GM18507 (cell line): ENCODE results near the gene CDKAL1.
"Not testable (repeated sequence)": the region's sequence is repeated elsewhere in the genome, so short reads cannot be mapped to it uniquely, and the experiment has no call there.

ENCODE experiments used
- DNase-seq: peaks from one replicate; pipeline ENCODE4 v3.0.0; 2011; ENCODE audit warnings: low read depth; ENCODE audit not compliant: insufficient read length; ENCODE audit errors: extremely low spot score
- FAIRE-seq: peaks from 2 replicates; lab custom pipeline; 2011; peaks lifted over from hg19 to GRCh38; lab: Jason Lieb, UNC

Gene CDKAL1

DNA sequence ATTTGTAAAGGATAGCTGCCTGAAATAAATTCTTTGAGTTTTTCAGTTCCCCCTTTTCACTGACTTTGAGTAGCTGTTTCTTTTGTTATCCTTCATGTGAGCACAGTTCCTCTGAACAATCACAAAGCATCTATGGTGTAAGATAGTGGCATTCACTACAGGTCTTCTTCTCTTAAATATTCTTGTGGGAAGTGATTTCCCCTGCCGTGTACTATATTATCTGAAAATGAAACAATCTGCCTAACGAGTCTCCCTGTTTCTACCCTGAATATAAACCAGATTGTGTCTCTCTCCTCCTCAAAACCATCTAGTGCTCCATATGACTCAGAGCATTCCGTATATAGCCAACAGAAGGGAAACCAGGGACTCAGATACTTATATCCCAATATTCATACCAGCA lies 679.2 kb downstream of the CDKAL1 start:
- FAIRE-seq (peak; percentile 80), DNase-seq (no peak)

DNA sequence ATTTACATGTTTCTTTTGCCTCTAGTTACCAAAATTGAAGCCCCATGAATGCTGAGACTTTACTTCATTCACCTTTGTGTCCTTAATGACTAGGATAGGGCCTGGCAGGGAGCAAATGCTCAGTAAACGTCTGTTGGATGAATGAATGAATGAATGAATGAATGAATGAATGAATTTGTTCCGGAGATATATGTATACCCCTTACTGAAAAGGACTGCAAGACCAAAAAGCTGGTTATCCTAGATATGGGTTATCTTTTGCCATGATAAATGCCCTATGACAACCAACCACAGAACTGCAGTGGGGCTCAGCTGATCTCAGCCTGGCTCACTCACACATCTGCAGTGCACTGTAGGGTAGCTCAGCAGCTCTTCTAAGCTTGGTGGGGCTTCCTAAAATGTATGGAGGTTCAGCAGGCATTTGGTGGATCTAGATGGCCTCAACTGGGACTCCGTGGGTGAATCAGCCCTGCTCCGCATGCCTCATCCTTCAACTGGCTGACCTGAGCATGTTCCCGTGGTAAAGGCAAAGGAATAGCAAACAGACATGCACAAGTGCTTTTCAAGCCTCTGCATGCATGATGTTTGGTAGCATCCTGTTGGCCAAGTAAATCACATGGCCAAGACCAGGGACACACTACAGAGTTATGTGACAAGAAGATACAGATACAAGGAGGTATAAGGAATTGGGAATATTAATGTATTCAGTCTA lies 680.6 kb downstream of the CDKAL1 start:
- FAIRE-seq (no peak), DNase-seq (no peak)

DNA sequence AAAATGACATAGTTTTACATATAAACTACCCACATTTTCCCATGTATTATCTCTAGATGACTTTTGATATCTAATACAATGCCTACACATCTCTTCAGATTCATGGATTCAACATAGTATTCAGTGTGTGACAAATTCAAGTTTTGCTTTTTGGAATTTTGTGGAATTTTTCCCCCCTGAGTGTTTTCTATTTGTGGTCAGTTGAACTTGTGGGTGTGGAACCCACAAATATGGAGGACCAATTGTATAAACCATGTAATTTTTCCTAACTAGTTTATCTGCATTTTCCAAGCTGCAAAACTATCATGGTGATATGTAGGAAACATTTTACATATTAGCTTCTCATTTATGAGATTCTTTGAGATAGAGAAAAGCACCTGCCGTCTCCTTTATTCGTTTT lies 685.0 kb downstream of the CDKAL1 start:
- FAIRE-seq, result no peak
- no peak for DNase-seq

DNA sequence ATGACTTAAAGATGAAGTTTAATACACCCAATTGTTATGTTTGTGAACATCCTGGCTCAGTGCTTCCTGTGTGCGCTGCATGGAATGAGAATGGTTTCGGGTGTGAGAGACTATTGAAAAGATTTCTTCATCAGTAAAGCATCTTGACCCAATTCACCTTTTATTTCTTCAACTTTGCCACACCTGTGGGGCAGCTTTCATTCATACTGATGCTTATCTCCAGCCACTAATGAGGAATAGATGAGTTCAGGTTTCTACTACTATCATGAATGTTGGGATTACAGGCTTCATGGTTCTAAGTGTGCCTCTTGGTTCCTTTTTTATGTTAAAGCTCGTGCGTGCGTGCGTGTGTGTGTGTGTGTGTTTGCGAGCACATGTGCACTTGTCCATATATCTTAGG lies 685.6 kb downstream of the CDKAL1 start:
- DNase-seq, result no peak
- FAIRE-seq, result no peak

DNA sequence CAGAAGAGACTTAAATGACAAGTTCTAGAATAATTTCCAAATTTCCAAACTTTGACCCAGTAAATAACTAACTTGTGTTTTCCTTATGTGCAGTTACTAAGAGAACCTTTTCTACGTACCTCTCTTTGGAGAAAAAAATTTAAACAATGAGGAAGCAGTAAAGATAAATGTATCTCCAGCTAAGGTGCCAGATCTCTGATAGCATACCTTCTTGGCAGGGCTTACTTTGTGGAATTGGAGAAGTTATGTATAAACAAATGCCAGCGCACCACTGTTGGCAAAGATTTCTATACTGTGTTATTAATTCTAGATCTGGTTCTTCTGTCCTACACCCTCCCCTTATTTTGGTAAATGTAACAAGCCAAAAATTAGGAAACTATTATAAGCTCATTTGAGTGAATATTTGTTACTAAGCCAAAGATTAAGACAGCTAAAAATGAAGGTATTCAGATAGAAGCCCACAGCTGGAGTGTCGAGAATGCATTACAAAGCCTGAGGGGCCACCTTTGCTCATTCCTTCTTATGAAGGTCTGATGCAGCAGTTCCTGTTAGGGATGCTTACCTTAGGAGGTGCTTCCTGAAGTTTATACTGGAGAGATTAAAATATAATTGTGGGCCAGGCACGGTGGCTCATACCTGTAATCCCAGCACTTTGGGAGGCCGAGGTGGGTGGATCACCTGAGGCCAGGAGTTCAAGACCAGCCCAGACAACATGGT lies 686.2 kb downstream of the CDKAL1 start:
- FAIRE-seq, result no peak
- DNase-seq, result no peak

DNA sequence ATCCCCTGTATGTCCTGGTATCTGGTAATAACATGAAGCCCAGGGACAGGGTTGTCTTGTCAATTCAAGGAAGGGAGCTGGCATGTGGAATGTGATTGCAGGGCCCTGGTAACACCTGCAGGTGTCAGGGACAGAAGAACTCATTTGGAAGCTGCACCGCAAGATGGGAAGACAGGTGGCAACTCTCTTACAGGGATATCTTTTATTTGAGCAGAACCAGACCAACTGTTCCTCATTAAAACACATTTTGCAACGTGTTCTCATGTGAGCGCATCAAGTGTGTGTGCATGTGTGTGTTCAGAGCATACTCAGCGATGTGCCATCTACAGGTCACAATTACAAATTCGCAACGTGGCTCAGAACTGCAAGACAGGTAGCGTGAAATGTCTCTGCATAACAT lies 688.4 kb downstream of the CDKAL1 start:
- no peak for FAIRE-seq
- DNase-seq, result no peak

DNA sequence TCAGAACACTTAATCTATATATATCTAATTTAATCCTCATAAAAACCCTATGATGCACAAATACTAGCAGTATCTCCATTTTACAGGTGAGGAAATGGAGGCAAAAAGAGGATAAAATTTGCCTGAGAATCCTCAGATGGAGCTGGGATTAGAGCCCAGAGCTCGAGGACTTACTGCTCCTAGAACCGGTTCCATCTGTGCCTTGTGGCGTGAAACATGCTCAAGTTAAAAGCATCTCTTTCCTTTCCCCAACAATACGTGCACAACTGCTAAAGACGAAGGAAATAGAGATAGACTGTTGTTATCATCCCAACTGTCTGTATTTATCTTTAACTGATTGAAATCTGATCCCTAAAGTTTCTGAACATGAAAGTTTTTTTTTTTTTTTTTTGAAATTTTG lies 691.7 kb downstream of the CDKAL1 start:
- FAIRE-seq, result no peak

DNA sequence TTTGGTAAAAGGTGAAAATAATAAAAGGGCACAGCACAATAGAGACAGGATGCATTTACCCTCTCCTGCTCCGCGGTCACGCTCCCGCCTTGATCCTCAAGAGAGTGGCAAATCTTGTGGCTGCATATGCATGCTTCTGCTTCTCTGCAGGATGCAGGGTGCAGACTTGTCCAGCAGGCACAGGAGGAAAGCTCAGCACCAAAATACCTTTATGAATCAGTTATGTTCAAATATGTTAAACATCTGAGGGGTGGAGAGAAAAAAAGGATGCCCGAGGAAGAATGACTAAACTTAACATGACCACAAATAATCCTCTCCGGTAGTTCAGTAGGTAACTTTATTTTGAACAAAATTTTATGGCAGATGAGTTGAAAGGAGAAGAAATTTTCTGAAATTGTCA lies 693.2 kb downstream of the CDKAL1 start:
- FAIRE-seq (no peak), DNase-seq (no peak)

More for the DNA sequence above, 691.7 kb downstream of the CDKAL1 start:
- no peak for DNase-seq

DNA sequence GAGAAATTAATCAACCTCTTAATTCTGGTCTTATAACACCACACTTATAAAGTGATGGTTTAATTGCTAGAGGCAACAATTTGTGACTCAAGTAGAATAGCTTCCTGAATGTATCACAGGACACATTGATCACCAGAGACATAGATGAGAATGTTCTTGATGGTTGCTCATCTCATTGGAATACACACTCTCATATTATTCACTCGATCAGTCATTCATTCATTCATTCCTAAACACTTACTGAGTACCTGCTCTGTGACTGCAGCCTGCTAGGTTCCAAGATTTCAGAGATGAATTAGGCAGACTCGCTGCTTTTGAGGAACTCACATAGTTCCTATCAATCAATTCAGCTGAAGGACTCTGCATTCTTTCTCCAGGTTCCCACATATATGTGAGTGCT lies 694.2 kb downstream of the CDKAL1 start:
- FAIRE-seq, result no peak

DNA sequence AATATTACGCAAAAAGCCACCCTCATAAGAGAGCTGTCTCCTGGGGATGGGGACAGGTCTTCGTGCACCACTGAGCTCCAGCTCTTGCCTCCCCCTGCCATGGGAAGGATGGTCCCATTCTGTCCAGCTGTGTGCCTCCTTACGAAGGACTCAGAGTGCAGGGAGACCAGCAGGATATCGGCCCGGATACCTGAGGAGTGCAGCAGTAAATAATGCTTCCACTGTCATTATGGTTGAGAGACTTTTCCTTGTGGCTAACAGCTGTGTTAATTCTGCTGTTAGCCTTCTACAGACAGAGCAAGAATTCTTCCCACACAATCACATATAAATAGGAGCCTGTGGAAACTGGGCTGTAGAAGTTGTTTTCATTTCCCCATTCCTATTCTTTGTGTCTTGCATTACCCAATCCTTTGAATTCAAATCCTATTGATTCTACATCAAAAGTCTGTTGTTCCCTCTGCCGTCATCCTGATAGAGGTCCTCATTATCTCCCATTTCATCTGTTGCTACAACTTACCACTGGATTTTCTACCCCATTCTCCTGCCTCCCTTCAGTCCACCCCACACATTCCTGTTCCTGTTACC lies 694.7 kb downstream of the CDKAL1 start:
- no peak for DNase-seq
- FAIRE-seq, result no peak

More for the DNA sequence above, 694.2 kb downstream of the CDKAL1 start:
- DNase-seq, result no peak

DNA sequence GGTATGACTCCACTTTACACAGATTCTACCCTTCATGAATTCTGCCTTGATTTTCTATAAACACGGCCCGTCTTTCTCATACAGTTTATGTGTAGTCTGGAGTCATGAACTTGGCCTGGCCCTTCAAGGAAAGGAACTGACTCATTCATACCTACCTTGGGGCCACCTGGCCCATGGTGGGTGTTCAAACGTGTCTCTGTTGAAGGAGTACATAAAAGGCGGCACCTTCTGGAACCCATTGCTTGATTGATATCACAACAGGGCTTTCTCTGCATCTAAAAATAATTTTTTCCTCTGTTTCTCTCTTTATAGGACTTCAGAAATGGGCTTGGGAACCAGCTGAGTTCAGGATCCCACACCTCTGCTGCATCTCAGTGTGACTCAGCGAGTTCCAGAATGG lies 696.3 kb downstream of the CDKAL1 start:
- no peak for DNase-seq
- FAIRE-seq, result no peak

DNA sequence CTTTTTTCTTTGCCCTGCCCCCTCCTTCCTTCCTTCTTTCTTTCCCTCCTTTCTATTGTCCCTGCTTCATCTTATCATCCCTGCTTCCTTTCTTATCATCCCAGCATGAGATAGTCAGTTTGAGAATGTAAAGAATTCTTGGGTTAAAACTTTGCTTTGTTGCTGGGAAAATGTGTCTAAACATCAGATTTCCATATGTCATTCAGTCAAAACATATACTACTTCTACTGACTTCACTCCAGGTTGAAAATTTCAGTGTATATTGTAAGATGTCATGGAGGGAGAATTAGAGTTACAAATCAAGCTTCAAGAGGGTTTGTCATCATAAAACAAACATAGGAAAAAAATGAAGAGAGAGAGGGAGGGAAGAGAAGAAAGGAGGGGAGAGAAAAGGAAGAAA lies 700.9 kb downstream of the CDKAL1 start:
- DNase-seq, result no peak
- FAIRE-seq, result no peak

DNA sequence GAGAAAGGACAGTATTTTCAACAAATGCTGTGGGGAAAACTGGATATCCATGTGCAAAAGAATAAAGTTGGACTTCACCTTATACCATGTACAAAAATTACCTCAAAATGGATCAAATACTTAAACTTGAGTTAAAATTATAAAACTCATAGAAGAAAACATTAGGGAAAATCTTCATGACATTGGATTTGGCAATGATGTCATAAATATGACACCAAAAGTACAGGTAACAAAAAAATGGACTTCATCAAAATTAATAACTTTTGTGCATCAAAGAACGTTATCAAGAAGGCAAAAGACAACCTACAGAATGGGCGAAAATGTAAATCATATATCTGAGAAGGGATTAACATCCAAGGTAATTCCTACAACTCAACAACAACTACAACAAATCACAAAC lies 704.0 kb downstream of the CDKAL1 start:
- FAIRE-seq, result no peak
- DNase-seq, result no peak

DNA sequence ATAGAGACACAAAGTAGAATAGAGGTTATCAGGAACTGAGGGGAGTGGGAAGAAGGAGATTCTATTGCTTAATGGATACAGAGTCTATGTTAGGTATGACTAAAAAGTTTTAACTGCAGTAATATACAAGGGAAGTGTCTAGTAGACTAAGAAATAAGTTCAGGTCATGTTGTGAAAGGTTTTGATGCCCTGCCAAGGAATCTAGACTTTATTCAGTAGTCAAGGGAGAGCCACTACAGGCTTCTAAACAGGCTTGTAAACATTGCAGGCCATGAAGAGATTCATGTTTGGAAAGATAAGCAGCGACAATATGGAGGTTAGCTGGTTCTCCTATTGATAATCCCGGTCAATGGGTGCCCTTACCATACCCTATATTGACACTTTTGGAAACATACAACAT lies 706.5 kb downstream of the CDKAL1 start:
- no peak for FAIRE-seq
- DNase-seq, result no peak

DNA sequence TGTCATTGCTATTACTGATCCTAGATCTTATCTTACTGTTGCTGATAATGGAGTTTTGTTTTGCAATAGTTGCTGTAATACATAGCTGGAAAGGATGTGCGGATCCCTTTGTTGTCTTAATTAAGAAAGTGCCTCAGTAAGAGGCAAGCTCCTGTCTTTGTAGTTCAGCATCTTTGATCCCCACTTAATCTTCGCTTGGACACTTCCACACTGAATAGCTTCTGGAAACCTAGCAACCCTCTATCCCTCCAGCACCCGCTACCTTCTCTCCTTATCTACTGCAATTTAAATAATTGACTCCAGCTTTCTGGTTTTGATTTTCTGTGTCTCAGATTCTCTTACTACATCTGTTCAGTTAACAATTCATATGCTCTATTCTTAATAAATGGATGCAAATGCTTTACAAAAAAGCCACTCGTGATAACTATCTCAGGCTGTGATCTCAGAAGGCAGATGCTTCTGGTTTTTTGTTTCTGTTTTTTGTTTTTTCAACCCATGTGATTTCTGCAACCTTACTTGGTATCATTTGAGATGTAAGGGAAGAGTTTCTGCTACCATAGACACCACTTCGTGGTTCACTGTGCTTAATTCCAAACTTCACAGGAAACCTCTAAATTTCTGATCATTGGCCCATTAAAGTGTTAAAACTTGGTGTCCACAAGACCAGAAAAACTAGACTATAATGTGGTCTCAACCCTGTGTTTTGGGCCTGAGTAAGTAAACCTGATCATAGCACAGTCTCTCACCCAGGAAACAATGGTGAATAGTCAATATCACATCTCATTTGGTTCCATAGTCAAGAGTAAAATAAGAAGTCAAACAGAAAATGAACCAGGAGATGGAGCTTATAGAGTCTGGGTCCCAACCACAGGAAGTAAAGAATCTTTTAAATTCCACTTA lies 707.2 kb downstream of the CDKAL1 start:
- no peak for DNase-seq
- no peak for FAIRE-seq

DNA sequence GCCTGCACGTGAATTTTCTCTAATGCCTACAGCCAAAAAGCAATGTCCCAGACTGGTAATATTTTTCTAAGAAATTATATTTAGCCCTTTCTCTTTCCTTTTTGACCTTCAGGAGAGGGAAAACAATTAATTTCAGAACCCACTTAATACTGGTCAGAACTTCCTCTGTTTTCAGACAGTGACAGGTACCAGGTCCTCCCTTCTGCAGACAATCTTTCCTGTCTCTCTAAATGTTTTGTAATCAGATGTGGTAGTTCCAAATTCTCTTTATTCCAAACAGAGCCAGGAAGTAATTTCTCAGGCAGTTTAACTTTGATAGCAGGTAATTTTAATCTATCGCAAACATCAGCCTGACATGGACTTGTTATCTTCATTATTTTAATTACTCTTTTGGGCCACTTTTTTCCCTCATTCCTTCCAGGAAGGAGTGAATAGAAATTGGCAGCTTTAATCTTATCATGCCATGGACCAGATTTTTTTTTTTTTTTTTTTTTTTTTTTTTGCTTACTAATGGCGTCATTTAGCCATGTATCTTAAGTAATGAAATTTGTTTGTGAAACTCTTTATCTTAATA lies 710.7 kb downstream of the CDKAL1 start:
- FAIRE-seq (no peak), DNase-seq (no peak)

DNA sequence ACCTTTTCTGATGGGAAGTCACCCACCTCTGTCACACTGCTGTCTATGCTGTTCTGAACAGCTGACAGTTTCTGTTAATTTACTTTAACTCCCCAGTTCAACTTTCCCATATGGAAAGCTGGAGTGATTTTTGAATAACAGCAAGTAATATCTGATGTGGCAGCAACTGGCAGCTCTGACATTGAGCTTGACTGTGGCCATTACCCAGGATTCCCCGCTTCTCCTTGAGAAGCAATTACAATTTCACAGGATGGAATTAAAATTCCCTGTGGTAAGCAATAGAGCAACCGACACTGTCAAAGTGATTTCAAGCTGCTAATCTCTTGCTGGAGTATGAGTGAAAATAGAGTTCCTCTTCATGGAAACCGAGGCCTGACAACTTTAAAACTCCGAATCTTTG lies 711.2 kb downstream of the CDKAL1 start:
- DNase-seq (no peak), FAIRE-seq (no peak)

DNA sequence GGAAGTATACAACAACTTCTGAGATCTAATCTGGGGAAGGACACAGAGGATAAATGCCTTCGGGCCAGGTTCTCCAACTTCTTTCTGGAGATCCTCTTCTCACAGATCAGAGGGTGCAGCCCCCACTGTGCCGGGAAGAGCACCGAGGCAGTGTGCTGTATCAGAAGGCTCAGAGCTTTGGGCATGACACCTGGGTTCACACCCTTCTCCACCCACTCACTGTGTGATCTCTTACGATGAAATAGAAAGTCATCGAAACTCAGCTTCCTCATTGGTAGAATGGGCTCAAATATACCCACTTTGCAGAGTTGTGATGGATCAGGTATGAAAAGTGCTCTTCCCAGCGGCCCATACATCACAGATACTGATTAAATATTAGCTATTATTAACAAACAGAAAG lies 711.8 kb downstream of the CDKAL1 start:
- DNase-seq (no peak), FAIRE-seq (peak; percentile 50)

DNA sequence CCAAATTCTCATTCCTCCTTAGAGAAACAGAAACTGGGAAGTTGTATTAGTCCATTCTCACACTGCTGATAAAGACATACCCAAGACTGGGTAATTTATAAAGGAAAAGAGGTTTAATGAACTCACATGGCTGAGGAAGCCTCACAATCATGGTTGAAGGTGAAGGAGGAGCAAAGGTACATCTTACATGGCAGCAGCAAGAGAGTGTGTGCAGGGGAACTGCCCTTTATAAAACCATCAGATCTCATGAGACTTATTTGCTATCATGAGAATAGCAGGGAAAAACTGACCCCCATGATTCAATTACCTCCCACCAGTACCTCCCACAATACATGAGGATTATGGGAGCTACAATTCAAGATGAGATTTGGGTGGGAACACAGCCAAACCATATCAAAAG lies 720.2 kb downstream of the CDKAL1 start:
- peak; percentile 9 for FAIRE-seq
- not testable (repeated sequence) for DNase-seq

DNA sequence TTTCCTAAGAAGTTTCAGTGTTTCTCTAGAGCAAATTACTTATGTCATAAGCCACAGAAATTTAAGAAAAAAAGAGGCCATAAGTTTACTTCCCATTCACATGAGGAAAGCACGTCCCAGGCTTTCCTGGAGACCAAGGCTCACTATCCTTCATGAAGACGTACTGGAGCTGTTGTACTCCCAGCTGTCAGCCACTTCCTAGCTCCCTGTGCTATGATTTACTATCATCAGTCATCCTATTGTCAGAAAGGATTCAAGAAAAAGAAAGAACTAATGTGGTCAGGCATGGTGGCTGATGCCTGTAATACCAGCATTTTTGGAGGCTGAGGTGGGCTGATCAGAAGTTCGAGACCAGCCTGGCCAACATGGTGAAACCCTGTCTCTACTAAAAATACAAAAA lies 721.9 kb downstream of the CDKAL1 start:
- DNase-seq, result no peak
- no peak for FAIRE-seq
